NOMO-1 treated with dmso at 0.1 percent for 144 hours (cell line): Measurements from ENCODE around the gene RNASE13.

Experiments used
- DNase-seq: peaks from one replicate; lab custom pipeline; 2025; ENCODE audit not compliant: unreplicated experiment; lab: John Stamatoyannopoulos, UW

RNASE13 gene

GRCh38 chr14:21066882-21067502 is 32.4 kb upstream of the RNASE13 start:
- DNase-seq, result no peak

- DNase-seq, result no peak
Observed at GRCh38 chr14:21063479-21063878, 28.9 kb upstream of the RNASE13 start.

GRCh38 chr14:21061347-21061668 is 26.7 kb upstream of the RNASE13 start:
- no peak for DNase-seq

GRCh38 chr14:21060614-21061346 is 26.2 kb upstream of the RNASE13 start:
- no peak for DNase-seq

- DNase-seq, result no peak
Observed at GRCh38 chr14:21059842-21060613, 25.4 kb upstream of the RNASE13 start.

GRCh38 chr14:21058903-21059302 is 24.3 kb upstream of the RNASE13 start:
- no peak for DNase-seq

- DNase-seq, result no peak
Observed at GRCh38 chr14:21057803-21058675, 23.4 kb upstream of the RNASE13 start, which contains the start of gene RNASE8. Gene RNASE8, plus strand, starts transcription at chr14:21057822. Its CDS starts 71 bp downstream, at chr14:21057893.

GRCh38 chr14:21056520-21057163 is 22.0 kb upstream of the RNASE13 start:
- DNase-seq, result no peak

GRCh38 chr14:21055432-21056117 is 21.0 kb upstream of the RNASE13 start:
- DNase-seq, result no peak

- DNase-seq, result no peak
Observed at GRCh38 chr14:21054768-21055145, 20.1 kb upstream of the RNASE13 start.

GRCh38 chr14:21054123-21054767 is 19.6 kb upstream of the RNASE13 start:
- no peak for DNase-seq

- DNase-seq, result no peak
Observed at GRCh38 chr14:21053184-21054122, 18.8 kb upstream of the RNASE13 start.

GRCh38 chr14:21050597-21050996 is 16.0 kb upstream of the RNASE13 start:
- no peak for DNase-seq

GRCh38 chr14:21049271-21049673 is 14.7 kb upstream of the RNASE13 start:
- DNase-seq, result no peak

- DNase-seq, result no peak
Observed at GRCh38 chr14:21048638-21049037, 14.0 kb upstream of the RNASE13 start.

GRCh38 chr14:21047378-21047781 is 12.8 kb upstream of the RNASE13 start:
- DNase-seq, result no peak

- DNase-seq, result no peak
Observed at GRCh38 chr14:21043974-21044618, 9.5 kb upstream of the RNASE13 start.

GRCh38 chr14:21043387-21043973 is 8.9 kb upstream of the RNASE13 start:
- DNase-seq, result no peak
